Left lung (tissue), 10 donors: Measurements from ENCODE around the gene SREBF2. TPM values are rescaled to one million over a fixed set of nuclear protein-coding genes. Genes with fewer than 3 reads are reported as not detected.

Experiments
- ATAC-seq: fragments of 200-7000 bp; cut with Tn5 transposase; one replicate; pipeline ENCODE4 v1.9.1; 2020; ENCODE audit warnings: moderate library complexity
- DNase-seq, 4 donors: peaks; one replicate each; pipeline ENCODE4 v3.0.0-alpha.2; 2013 to 2020
- H3K27ac ChIP-seq, 2 donors: fragments of 200-600 bp; sonication (generic) in 1 of 2; one replicate each; pipeline versions ENCODE4 v1.5.0 to v1.8.0; 2020 to 2021
- H3K27me3 ChIP-seq, 2 donors: fragments of 200-600 bp; sonication (generic) in 1 of 2; one replicate each; pipeline versions ENCODE4 v1.5.0 to v1.8.0; 2020 to 2021
- H3K36me3 ChIP-seq, 2 donors: fragments of 200-600 bp; sonication (generic) in 1 of 2; one replicate each; pipeline versions ENCODE4 v1.5.0 to v1.8.0; 2020 to 2021
- H3K4me1 ChIP-seq, 2 donors: fragments of 200-600 bp; one replicate each; pipeline ENCODE4 v1.8.0; 2021
- H3K4me3 ChIP-seq, 2 donors: fragments of 200-600 bp; sonication (generic) in 1 of 2; one replicate each; pipeline versions ENCODE4 v1.5.0 to v1.8.0; 2020 to 2021; ENCODE audit warnings: mild to moderate bottlenecking in 1 of 2
- H3K9me3 ChIP-seq, 2 donors: fragments of 200-600 bp; sonication (generic) in 1 of 2; one replicate each; pipeline versions ENCODE4 v1.5.0 to v1.8.0; 2020 to 2021
- CTCF ChIP-seq, 2 donors: fragments of 200-600 bp; sonication (generic) in 1 of 2; IDR thresholded peaks; one replicate each; pipeline versions ENCODE4 v1.5.0 to v1.8.0; 2021; ENCODE audit warnings: antibody characterized with exemption in 2 of 2
- intact Hi-C, 2 donors: fragments of 100-400 bp; cut with DNase I; formaldehyde crosslinking; loops; one replicate each; pipeline versions ENCODE4 v1.11.2 to v1.14.2; 2022
- microRNA-seq, 2 donors: library from miRNA; unstranded; fragments of <30 nt; microRNA quantifications; one replicate each; pipeline ENCODE4, GENCODE V29; 2019
- polyA plus RNA-seq, 6 donors: library from polyadenylated mRNA; unstranded; fragments of 120-200 nt; gene quantifications; one replicate each; pipeline ENCODE4 v1.2.1, GENCODE V29; 2013; ENCODE audit not compliant: insufficient read length in 6 of 6
- total RNA-seq, 2 donors: library from RNA; stranded (reverse); fragmentation: NEBNext Ultra II Directional; extraction: Animal tissue kit (Norgen Biotek cat#: 25700); gene quantifications; one replicate each; pipeline ENCODE4 v1.2.1, GENCODE V29; 2021
- donor health status: DM: no; HTN: yes; CAD: no.
- donor health status: DM: no; HTN: no; CAD: no.

The SREBF2 gene
- total and polyA plus RNA-seq, 8 donors: 49.2 to 162 (median 75.7) TPM

- intact Hi-C loops: no loop called here
- no peak within 1 kb of the TSS for H3K4me3 ChIP-seq
- H3K9me3 ChIP-seq: no peaks in the 10 kb centered on the region
- no peaks in the 10 kb centered on the region for H3K36me3 ChIP-seq
- no peak for TF ChIP-seq CTCF (IDR thresholded peaks at IDR 0.05)
- no peak within 1 kb of the TSS for H3K27ac ChIP-seq
- ATAC-seq: no peak
- DNase-seq: no peak
- H3K4me1 ChIP-seq: peaks cover 0 to 4% of the 10 kb centered on the region in 2 donors
- no peaks in the 10 kb centered on the region for H3K27me3 ChIP-seq
These were observed 119.1 kb downstream of the SREBF2 start, which contains the start of gene SMIM45 for GRCh38 chr22:41951898-41952474. SMIM45 (plus strand) TSS chr22:41952150.

GRCh38 chr22:41952713-41953112 is 119.8 kb downstream of the SREBF2 start:
- Histone ChIP-seq H3K36me3 (no peaks in the 10 kb centered on the region), H3K9me3 (no peaks in the 10 kb centered on the region), H3K4me1 (peaks cover 0 to 5% of the 10 kb centered on the region in 2 donors), H3K27ac (no peak overlapping the region), H3K4me3 (no peak overlapping the region), H3K27me3 (peaks cover 0 to under 1% of the 10 kb centered on the region in 2 donors)
- DNase-seq (no peak), ATAC-seq (no peak)
- intact Hi-C loops: no loop called here
- no peak for TF ChIP-seq CTCF (IDR thresholded peaks at IDR 0.05)

Small RNA genes within 50 kb of the gene (microRNA-seq; reads per million reads assigned to microRNA genes)
- 32.1 to 71.0 reads per million in 2 donors for gene MIR33A

Other genes with a start within 250 kb of the SREBF2 start
- 10 to 100 TPM; 36.5 to 46.0 TPM for gene PMM1, start 243.3 kb upstream of the SREBF2 start, total RNA-seq
- 10 to 100 TPM; 46.8 to 56.7 (median 52.3) TPM for gene PMM1, start 243.3 kb upstream of the SREBF2 start, polyA plus RNA-seq
- 10 to 100 TPM; 27.2 to 42.9 TPM for gene DESI1, start 212.1 kb upstream of the SREBF2 start, total RNA-seq
- 10 to 100 TPM; 21.8 to 33.9 (median 26.6) TPM for gene DESI1, start 212.1 kb upstream of the SREBF2 start, polyA plus RNA-seq
- 100 to 1,000 TPM; 176 to 214 TPM for gene XRCC6, start 211.8 kb upstream of the SREBF2 start, total RNA-seq
- 100 to 1,000 TPM; 326 to 363 (median 345) TPM for gene XRCC6, start 211.8 kb upstream of the SREBF2 start, polyA plus RNA-seq
- gene SNU13, start 144.2 kb upstream of the SREBF2 start, total RNA-seq: 100 to 1,000 TPM; 112 to 126 TPM
- gene SNU13, start 144.2 kb upstream of the SREBF2 start, polyA plus RNA-seq: 100 to 1,000 TPM; 102 to 136 (median 113) TPM
- 1 to 10 TPM; 3.9 to 7.9 TPM for gene MEI1, start 133.6 kb upstream of the SREBF2 start, total RNA-seq
- gene MEI1, start 133.6 kb upstream of the SREBF2 start, polyA plus RNA-seq: 1 to 10 TPM; 1.5 to 3.5 (median 3.1) TPM
- 10 to 100 TPM in 1 of 2 donors, 1 to 10 TPM in 1; 9.7 to 14.1 TPM for gene CCDC134, start 32.4 kb upstream of the SREBF2 start, total RNA-seq
- gene CCDC134, start 32.4 kb upstream of the SREBF2 start, polyA plus RNA-seq: 10 to 100 TPM in 2 of 6 donors, 1 to 10 TPM in 4; 7.9 to 10.5 (median 9.8) TPM
- gene SHISA8, start 82.0 kb downstream of the SREBF2 start, total RNA-seq: not detected
- gene SHISA8, start 82.0 kb downstream of the SREBF2 start, polyA plus RNA-seq: under 1 TPM in 2 of 6 donors, not detected in 4; 0.11 to 0.24 TPM
- gene TNFRSF13C, start 93.7 kb downstream of the SREBF2 start, total RNA-seq: under 1 TPM; 0.15 to 0.42 TPM
- 1 to 10 TPM; 1.8 to 3.0 (median 2.1) TPM for gene TNFRSF13C, start 93.7 kb downstream of the SREBF2 start, polyA plus RNA-seq
- 10 to 100 TPM in 1 of 2 donors, 1 to 10 TPM in 1; 9.6 to 12.0 TPM for gene CENPM, start 114.0 kb downstream of the SREBF2 start, total RNA-seq
- 10 to 100 TPM; 10.4 to 20.5 (median 15.7) TPM for gene CENPM, start 114.0 kb downstream of the SREBF2 start, polyA plus RNA-seq
- 1 to 10 TPM in 1 of 2 donors, under 1 TPM in 1; 0.99 to 2.0 TPM for gene SEPTIN3, start 136.3 kb downstream of the SREBF2 start, total RNA-seq
- 1 to 10 TPM; 1.2 to 2.0 (median 1.5) TPM for gene SEPTIN3, start 136.3 kb downstream of the SREBF2 start, polyA plus RNA-seq
- 1 to 10 TPM; 1.6 to 1.8 TPM for gene WBP2NL, start 165.7 kb downstream of the SREBF2 start, total RNA-seq
- 1 to 10 TPM; 2.5 to 5.2 (median 3.3) TPM for gene WBP2NL, start 165.7 kb downstream of the SREBF2 start, polyA plus RNA-seq
- gene NAGA, start 237.7 kb downstream of the SREBF2 start, total RNA-seq: 10 to 100 TPM; 30.5 to 35.6 TPM
- 10 to 100 TPM; 21.6 to 28.8 (median 27.3) TPM for gene NAGA, start 237.7 kb downstream of the SREBF2 start, polyA plus RNA-seq
- 10 to 100 TPM; 18.7 to 20.4 TPM for gene PHETA2, start 241.1 kb downstream of the SREBF2 start, total RNA-seq
- gene PHETA2, start 241.1 kb downstream of the SREBF2 start, polyA plus RNA-seq: 10 to 100 TPM; 11.2 to 18.6 (median 15.0) TPM
- gene SMDT1, start 246.6 kb downstream of the SREBF2 start, total RNA-seq: 10 to 100 TPM; 73.2 to 94.6 TPM
- 100 to 1,000 TPM in 3 of 6 donors, 10 to 100 TPM in 3; 82.4 to 111 (median 94.9) TPM for gene SMDT1, start 246.6 kb downstream of the SREBF2 start, polyA plus RNA-seq